AG09319 (cell line): ENCODE results near the gene GH2.

Experiments
- DNase-seq: peaks from one replicate; pipeline ENCODE4 v3.0.0-alpha.2; 2010; ENCODE audit warnings: low read depth; ENCODE audit errors: extremely low read depth
- TF ChIP-seq, protein P1 (sequence below): IDR thresholded peaks from 2 replicates; pipeline ENCODE4 v1.5.1; 2011; ENCODE audit warnings: low read depth, mild to moderate bottlenecking, inconsistent platforms, low read length, moderate library complexity

Gene GH2

DNA sequence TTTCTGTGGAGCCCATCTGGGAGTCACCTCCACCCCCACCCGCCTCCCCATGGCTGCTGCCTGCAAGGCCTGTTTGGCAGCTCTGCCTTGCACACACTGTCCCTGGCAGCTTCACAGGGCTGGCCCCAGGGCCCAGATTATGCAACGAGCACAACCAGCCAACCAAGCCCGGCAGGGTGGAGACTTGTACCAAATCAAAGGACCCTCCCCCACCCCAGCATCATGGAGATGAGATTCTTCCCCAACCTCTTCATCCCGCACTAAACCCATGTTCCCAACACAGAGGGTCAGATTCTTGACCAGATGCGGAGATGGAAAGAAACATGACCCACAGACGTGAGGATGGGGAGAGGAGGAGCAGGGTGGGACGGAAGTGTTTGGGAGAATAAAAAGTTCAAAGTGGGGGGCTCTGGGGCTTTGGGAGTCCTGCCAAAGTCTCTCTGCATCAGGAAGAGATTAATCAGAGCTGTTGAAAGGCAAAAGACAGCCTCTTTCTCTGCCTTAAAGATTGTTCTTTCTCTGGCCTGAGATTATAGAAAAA lies 43.0 kb downstream of the GH2 start:
- TF ChIP-seq, protein P1, sequence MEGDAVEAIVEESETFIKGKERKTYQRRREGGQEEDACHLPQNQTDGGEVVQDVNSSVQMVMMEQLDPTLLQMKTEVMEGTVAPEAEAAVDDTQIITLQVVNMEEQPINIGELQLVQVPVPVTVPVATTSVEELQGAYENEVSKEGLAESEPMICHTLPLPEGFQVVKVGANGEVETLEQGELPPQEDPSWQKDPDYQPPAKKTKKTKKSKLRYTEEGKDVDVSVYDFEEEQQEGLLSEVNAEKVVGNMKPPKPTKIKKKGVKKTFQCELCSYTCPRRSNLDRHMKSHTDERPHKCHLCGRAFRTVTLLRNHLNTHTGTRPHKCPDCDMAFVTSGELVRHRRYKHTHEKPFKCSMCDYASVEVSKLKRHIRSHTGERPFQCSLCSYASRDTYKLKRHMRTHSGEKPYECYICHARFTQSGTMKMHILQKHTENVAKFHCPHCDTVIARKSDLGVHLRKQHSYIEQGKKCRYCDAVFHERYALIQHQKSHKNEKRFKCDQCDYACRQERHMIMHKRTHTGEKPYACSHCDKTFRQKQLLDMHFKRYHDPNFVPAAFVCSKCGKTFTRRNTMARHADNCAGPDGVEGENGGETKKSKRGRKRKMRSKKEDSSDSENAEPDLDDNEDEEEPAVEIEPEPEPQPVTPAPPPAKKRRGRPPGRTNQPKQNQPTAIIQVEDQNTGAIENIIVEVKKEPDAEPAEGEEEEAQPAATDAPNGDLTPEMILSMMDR: no peak

DNA sequence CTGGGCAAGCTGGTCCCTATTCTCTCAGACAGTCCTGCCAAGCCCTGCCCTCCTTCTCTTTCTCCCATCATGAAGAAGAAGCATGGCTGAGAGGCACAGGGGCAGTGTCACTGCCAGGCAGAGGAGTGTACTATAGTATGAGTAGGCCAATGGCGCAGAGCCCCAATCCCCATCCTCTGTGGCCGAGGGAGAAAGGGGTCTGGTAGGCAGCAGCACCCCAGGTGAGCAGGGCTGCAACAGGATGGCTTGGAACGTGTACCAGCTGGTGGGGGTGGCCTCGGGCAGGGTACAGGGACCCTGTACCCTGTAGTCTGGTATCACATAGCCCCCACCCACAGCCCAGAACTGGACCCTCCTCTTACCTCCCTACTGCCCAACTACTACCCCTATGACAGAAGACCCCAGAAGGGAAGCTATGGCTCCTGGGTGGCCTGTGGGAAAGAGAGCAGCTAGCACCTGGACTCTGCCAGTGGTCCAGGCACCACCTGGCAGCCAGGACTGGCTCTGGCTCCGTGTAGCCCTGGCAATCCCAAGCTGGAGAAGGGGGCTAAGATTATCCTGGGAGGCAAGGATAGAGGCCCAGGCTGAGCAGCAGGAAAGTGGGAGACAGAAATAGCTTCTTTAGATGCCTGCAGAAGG lies 43.7 kb downstream of the GH2 start:
- TF ChIP-seq, protein P1: no peak
- no peak for DNase-seq

More for the DNA sequence above, 43.0 kb downstream of the GH2 start:
- peak; percentile 66 for DNase-seq

DNA sequence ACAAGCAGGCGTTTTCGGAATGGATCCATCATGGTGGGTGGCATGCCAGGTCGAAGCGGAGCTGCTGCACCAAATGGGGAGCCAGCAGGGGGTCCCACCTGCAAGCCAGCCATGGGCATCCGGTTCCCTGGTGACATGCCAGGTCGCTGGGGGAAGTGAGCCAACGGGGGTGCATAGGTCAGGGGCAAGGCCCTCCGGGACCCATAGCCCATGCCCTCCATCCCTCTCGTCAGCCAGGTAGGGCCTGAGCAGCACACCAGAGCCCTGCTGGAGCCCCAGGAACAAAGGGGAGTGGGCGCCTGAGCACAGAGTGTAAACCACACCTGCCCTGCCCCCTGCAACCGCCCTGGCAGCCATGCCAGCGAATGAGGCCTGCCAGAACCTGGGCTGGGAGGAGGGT lies 44.3 kb downstream of the GH2 start:
- no peak for DNase-seq
- TF ChIP-seq, protein P1: no peak

DNA sequence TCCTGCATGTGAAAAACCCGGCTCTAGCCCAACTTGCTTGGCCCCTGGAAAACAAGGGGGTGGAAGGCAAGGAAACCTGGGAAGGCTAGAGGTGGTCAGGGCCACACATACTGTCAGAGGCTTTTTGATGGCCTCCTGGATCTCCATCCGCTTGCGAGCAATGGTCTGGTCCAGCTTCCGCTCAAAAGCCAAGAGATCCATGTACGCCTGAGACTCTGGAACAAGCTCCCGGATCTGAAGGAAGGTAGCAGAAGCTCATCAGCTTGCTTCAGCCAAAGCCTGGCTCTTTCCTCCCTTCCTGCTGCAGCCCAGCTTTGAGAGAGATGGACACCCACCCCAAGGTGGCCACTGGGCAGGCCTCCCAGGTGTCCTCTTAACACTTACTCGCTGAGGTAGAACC lies 44.9 kb downstream of the GH2 start:
- TF ChIP-seq, protein P1: no peak
- DNase-seq: no peak

DNA sequence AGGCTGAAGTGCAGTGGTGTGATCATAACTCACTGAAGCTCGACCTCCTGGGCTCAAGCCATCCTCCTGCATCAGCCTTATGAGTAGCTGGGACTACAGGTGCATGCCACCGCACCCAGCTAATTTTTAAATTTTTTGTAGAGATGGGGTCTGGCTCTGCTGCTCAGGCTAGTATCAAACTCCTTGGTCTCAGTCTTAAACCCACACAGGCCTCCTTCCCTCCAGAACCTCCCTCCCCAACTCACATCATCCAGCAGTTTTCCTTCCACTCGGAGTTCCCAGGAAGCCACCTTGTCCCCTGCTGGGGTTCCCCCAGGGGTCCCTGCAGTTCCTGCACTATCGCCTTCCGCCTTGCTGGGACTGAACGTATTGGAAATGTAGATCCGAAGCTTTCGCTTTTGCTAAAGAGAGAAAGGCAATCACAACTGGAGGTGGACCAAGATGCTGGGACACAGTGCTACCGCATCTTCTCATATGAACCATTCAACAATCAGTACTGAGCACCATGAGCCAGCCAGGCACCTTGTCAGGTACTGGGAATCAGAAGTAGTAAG lies 46.5 kb downstream of the GH2 start:
- no peak for DNase-seq
- TF ChIP-seq, protein P1: no peak

DNA sequence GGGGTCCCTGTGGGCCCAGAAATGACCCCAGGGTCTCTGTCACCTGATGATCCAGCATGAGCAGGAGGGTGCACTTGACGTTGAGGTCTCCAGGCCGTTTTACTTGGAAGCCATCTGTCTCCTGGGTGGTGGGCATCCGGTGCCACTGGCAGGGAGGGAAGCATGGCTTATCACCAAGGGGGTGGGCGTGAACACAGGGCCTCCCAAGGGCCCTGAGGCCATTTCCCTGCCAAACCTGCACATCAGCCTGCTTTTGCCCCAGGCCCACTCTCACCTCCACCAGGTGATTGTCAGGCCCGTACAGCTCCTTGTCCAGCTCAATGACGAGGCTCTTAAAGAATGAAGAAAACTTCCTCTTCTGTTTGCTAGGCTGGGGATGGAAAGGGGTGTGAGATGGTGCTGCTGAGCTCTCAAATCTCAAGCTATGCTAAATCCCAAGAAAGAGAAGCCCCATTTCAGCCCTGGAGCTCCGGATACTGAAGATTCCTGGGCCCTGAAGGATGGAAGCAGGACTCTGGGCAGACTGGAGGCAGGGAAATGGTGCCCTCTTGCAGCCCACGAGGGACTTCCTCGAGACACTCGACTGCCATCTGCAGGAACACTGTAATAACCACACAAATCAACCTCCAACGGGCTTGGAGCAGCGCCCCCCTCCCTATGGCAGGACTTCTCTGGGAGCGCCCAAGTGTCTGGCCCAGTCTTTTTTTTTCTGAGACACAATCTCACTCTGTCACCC lies 47.1 kb downstream of the GH2 start:
- TF ChIP-seq, protein P1: peak; percentile 65
- DNase-seq: no peak
